Hepatocyte (in vitro differentiated cells): ENCODE data around the gene TAC1. TPM values are rescaled to one million over a fixed set of nuclear protein-coding genes. Genes with fewer than 3 reads are reported as not detected.

Experiments used
- DNase-seq: peaks from one replicate; pipeline ENCODE4 v3.0.0-alpha.2; 2016; ENCODE audit warnings: low spot score
- H2AFZ ChIP-seq: fragments of 200-600 bp; sonication (generic); 2 replicates; pipeline ENCODE4 v1.6.0; 2016; ENCODE audit warnings: antibody characterized with exemption, mild to moderate bottlenecking
- H3K27ac ChIP-seq: fragments of 200-600 bp; sonication (generic); 2 replicates; pipeline ENCODE4 v1.5.1; 2016; ENCODE audit warnings: mild to moderate bottlenecking
- H3K27me3 ChIP-seq: fragments of 200-600 bp; sonication (generic); 2 replicates; pipeline ENCODE4 v1.6.1; 2016
- H3K36me3 ChIP-seq: fragments of 200-600 bp; sonication (generic); replicated peaks from 2 replicates; pipeline ENCODE4 v1.5.1; 2016; ENCODE audit warnings: low read depth; ENCODE audit not compliant: insufficient read depth
- H3K4me1 ChIP-seq: fragments of 200-600 bp; sonication (generic); 2 replicates; pipeline ENCODE4 v1.5.1; 2016; ENCODE audit warnings: mild to moderate bottlenecking, moderate library complexity; ENCODE audit not compliant: insufficient read depth
- H3K4me2 ChIP-seq: fragments of 200-600 bp; sonication (generic); 2 replicates; pipeline ENCODE4 v1.6.0; 2016
- H3K4me3 ChIP-seq: fragments of 200-600 bp; sonication (generic); 2 replicates; pipeline ENCODE4 v1.5.1; 2016; ENCODE audit warnings: mild to moderate bottlenecking
- H3K79me2 ChIP-seq: fragments of 200-600 bp; sonication (generic); 2 replicates; pipeline ENCODE4 v1.6.0; 2017; ENCODE audit warnings: mild to moderate bottlenecking
- H3K9me2 ChIP-seq: fragments of 200-600 bp; sonication (generic); replicated peaks from 2 replicates; pipeline ENCODE4 v1.6.0; 2017; ENCODE audit warnings: mild to moderate bottlenecking; ENCODE audit not compliant: insufficient read depth
- H3K9me3 ChIP-seq: fragments of 200-600 bp; sonication (generic); 2 replicates; pipeline ENCODE4 v1.5.1; 2016; ENCODE audit warnings: low read depth, mild to moderate bottlenecking
- H4K20me1 ChIP-seq: fragments of 200-600 bp; sonication (generic); 2 replicates; pipeline ENCODE4 v1.6.0; 2016; ENCODE audit warnings: mild to moderate bottlenecking; ENCODE audit not compliant: insufficient read depth, poor library complexity, severe bottlenecking
- EZH2 ChIP-seq: fragments of 200-600 bp; sonication (generic); IDR thresholded peaks from 2 replicates; pipeline ENCODE4 v1.6.1; 2016; ENCODE audit warnings: antibody characterized with exemption, mild to moderate bottlenecking, borderline replicate concordance
- EZH2phosphoT487 ChIP-seq: fragments of 200-600 bp; sonication (generic); IDR thresholded peaks from one replicate; pipeline ENCODE4 v1.6.1; 2018; ENCODE audit warnings: antibody characterized with exemption, mild to moderate bottlenecking, low read depth, moderate library complexity; ENCODE audit not compliant: unreplicated experiment, severe bottlenecking
- WGBS: methylation state at CpG from one replicate; pipeline ENCODE4 v1.1.6; 2016; ENCODE audit warnings: low lambda C conversion rate; ENCODE audit errors: missing lambda C conversion rate; 5-methylcytosine and 5-hydroxymethylcytosine counted together
- polyA plus RNA-seq: library from polyadenylated mRNA; unstranded; fragments of >200 nt; fragmentation: Nextera tagmentation; extraction: Ambion mirVana; gene quantifications from 2 replicates; pipeline ENCODE4 v1.2.1, GENCODE V29; 2016
- total RNA-seq: library from RNA; depleted of rRNA; stranded (reverse); fragments of >200 nt; gene quantifications from 2 replicates; pipeline ENCODE4 v1.2.3, GENCODE V29; 2014
- TF ChIP-seq, protein P1 (sequence below): fragments of 200-600 bp; sonication (generic); IDR thresholded peaks from 2 replicates; pipeline ENCODE4 v1.5.1; 2016; ENCODE audit warnings: antibody characterized with exemption, mild to moderate bottlenecking; ENCODE audit not compliant: poor library complexity

TAC1 gene
- total and polyA plus RNA-seq, 2 experiments from 2014 or later, result 1.9 TPM; not detected in 1

DNA sequence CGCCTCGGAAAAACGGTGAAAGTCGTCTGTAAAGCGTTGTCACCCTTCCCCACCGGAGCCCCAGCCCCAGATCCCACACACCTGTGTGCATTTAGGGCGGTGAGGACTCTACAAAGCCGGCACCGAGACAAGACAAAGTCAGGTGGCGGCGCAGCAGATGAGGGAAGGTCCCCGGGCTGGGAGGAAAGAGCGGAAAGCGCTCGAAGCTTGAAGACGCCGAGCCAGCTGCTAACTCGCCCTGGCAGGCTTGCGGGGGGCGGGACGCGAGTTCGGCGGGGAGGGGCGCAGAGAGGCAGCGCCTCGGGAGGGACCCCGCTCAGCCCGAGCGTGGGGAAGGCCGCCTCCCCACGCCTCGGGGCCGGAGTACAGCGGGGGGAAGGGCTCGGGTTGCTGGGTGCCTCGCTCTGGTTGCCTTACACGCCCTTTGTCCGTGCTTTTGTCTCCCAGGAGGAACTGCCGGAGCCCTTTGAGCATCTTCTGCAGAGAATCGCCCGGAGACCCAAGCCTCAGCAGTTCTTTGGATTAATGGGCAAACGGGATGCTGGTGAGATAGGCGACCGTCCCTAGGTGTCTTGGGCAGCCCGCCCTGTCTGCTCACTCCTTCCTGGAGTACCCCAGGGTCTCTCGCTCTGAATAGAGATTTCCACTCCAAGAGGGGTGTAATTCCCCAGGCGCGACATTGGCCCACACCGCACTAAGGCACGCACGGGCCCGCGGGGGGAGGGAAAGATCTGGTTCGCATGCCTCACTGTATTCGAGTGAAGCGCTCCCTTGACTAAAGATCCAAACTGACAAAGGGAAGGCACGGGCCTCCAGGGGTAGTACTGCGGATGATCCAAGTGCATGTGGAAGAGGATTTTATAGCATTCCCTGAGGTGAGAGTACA is 1.6 kb downstream of the TAC1 start:
- H3K79me2 ChIP-seq, result no peaks in the 10 kb centered on the region
- no peaks in the 10 kb centered on the region for H4K20me1 ChIP-seq
- H3K4me2 ChIP-seq, result peak overlapping the region; percentile 89
- peak overlapping the region; percentile 34 for H3K4me3 ChIP-seq
- peak; percentile 19 for DNase-seq
- peak overlapping the region; percentile 33 for H2AFZ ChIP-seq
- no peaks in the 10 kb centered on the region for H3K9me3 ChIP-seq
- no peaks in the 10 kb centered on the region for H3K9me2 ChIP-seq
- TF ChIP-seq, protein P1, sequence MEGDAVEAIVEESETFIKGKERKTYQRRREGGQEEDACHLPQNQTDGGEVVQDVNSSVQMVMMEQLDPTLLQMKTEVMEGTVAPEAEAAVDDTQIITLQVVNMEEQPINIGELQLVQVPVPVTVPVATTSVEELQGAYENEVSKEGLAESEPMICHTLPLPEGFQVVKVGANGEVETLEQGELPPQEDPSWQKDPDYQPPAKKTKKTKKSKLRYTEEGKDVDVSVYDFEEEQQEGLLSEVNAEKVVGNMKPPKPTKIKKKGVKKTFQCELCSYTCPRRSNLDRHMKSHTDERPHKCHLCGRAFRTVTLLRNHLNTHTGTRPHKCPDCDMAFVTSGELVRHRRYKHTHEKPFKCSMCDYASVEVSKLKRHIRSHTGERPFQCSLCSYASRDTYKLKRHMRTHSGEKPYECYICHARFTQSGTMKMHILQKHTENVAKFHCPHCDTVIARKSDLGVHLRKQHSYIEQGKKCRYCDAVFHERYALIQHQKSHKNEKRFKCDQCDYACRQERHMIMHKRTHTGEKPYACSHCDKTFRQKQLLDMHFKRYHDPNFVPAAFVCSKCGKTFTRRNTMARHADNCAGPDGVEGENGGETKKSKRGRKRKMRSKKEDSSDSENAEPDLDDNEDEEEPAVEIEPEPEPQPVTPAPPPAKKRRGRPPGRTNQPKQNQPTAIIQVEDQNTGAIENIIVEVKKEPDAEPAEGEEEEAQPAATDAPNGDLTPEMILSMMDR, result no peak
- TF ChIP-seq EZH2 (peak; percentile 61), EZH2phosphoT487 (peak; percentile 41)
- H3K27me3 ChIP-seq, result peaks cover 97% of the 10 kb centered on the region
- WGBS, result 3% methylated on average over 50 of the region's 59 CpGs
- H3K27ac ChIP-seq, result no peak overlapping the region
- H3K4me1 ChIP-seq, result peaks cover 14% of the 10 kb centered on the region
- no peaks in the 10 kb centered on the region for H3K36me3 ChIP-seq

DNA sequence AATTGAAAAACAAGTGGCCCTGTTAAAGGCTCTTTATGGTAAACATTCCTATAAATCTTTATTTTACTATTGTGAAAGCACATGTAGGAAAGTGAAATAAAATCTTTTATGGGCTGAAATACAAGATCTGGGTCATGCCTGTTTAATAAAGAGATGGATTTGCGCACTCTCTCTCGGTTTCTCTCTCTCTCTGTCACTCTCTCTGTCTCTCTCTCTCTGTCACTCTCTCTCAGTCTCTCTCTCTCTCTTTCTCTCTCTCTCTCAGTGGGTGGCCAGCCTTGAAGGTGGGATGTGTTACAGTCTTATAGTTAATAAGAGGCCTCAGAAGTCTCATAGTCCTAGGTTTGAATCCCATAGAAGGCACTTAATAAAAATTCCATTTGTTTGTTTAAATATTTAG is 2.4 kb downstream of the TAC1 start:
- Histone ChIP-seq H3K79me2 (no peaks in the 10 kb centered on the region), H2AFZ (no peak overlapping the region), H4K20me1 (no peaks in the 10 kb centered on the region), H3K9me2 (no peaks in the 10 kb centered on the region), H3K4me1 (peaks cover 14% of the 10 kb centered on the region), H3K27ac (no peak overlapping the region), H3K27me3 (peaks cover 91% of the 10 kb centered on the region), H3K36me3 (no peaks in the 10 kb centered on the region), H3K4me3 (no peak overlapping the region), H3K9me3 (no peaks in the 10 kb centered on the region), H3K4me2 (peak overlapping the region; percentile 89)
- no peak for DNase-seq
- TF ChIP-seq EZH2 (no peak), EZH2phosphoT487 (no peak)
- TF ChIP-seq, protein P1, result no peak
- WGBS, result 53% methylated on average over 2 of the region's 2 CpGs

DNA sequence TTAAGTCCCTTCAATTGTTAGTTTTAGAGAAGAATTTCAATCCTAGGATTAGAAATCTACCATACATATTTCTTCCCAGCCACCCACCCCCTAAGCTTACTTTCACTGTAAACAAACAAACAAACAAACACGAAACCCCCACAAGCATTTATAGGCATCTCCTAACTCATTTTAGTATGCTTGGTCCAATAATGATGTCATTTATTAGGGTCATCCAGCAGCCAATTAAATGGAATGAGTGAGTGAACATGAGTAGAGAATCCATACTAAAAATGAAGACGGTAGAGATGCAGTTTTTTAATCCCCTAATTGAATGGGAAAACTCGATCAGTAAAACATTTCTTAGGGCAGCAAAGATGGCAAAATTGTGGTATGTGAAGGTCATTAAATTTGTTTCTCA is 3.2 kb downstream of the TAC1 start:
- H3K9me2 ChIP-seq, result no peaks in the 10 kb centered on the region
- H2AFZ ChIP-seq, result no peak overlapping the region
- WGBS, result 79% methylated on average over 3 of the region's 3 CpGs
- H3K9me3 ChIP-seq, result no peaks in the 10 kb centered on the region
- no peak for DNase-seq
- no peaks in the 10 kb centered on the region for H3K79me2 ChIP-seq
- H3K4me2 ChIP-seq, result no peak overlapping the region
- no peak overlapping the region for H3K4me3 ChIP-seq
- H3K36me3 ChIP-seq, result no peaks in the 10 kb centered on the region
- peaks cover 14% of the 10 kb centered on the region for H3K4me1 ChIP-seq
- TF ChIP-seq EZH2phosphoT487 (no peak), EZH2 (no peak)
- TF ChIP-seq, protein P1, result no peak
- H4K20me1 ChIP-seq, result no peaks in the 10 kb centered on the region
- H3K27ac ChIP-seq, result no peak overlapping the region
- H3K27me3 ChIP-seq, result peaks cover 91% of the 10 kb centered on the region
